Nephron progenitor cell (in vitro differentiated cells): ENCODE measurements around the gene FERMT3.

Experiments
- DNase-seq: peaks from one replicate; pipeline ENCODE4 v3.0.0; 2021
- H3K27ac Mint-ChIP-seq: 2 replicates; pipeline ENCODE4 v1.8.0; 2021; ENCODE audit warnings: mild to moderate bottlenecking, moderate library complexity, mixed read lengths
- H3K27me3 Mint-ChIP-seq: 2 replicates; pipeline ENCODE4 v1.8.0; 2021; ENCODE audit warnings: mild to moderate bottlenecking, low read depth, mixed read lengths; ENCODE audit not compliant: poor library complexity
- H3K36me3 Mint-ChIP-seq: 2 replicates; pipeline ENCODE4 v1.8.0; 2021; ENCODE audit warnings: low read depth, mixed read lengths
- H3K4me1 Mint-ChIP-seq: 2 replicates; pipeline ENCODE4 v1.8.0; 2021; ENCODE audit warnings: mixed read lengths
- H3K4me3 Mint-ChIP-seq: 2 replicates; pipeline ENCODE4 v1.8.0; 2021; ENCODE audit warnings: mild to moderate bottlenecking, moderate library complexity, mixed read lengths
- H3K9me3 Mint-ChIP-seq: 2 replicates; pipeline ENCODE4 v1.8.0; 2021; ENCODE audit warnings: mild to moderate bottlenecking, moderate library complexity, mixed read lengths
- CTCF ChIP-seq: fragments of 200-600 bp; sonication (generic); IDR thresholded peaks from 2 replicates; pipeline ENCODE4 v1.5.0; 2021; ENCODE audit warnings: antibody characterized with exemption

FERMT3 gene

GRCh38 chr11:64253043-64253442 lies 46.5 kb downstream of the FERMT3 start:
- no peak overlapping the region for H3K27ac Mint-ChIP-seq
- no peak for TF ChIP-seq CTCF
- H3K4me3 Mint-ChIP-seq = peak overlapping the region; percentile 28
- H3K4me1 Mint-ChIP-seq = peaks cover 44% of the 10 kb centered on the region
- H3K9me3 Mint-ChIP-seq = no peaks in the 10 kb centered on the region
- peaks cover 5% of the 10 kb centered on the region for H3K36me3 Mint-ChIP-seq
- H3K27me3 Mint-ChIP-seq = peaks cover 2% of the 10 kb centered on the region
- no peak for DNase-seq

GRCh38 chr11:64253481-64253880 lies 47.0 kb downstream of the FERMT3 start:
- Mint-ChIP-seq H3K27me3 (no peaks in the 10 kb centered on the region), H3K36me3 (peaks cover 5% of the 10 kb centered on the region), H3K9me3 (no peaks in the 10 kb centered on the region), H3K4me3 (peak overlapping the region; percentile 28), H3K4me1 (peaks cover 40% of the 10 kb centered on the region), H3K27ac (no peak overlapping the region)
- no peak for DNase-seq
- no peak for TF ChIP-seq CTCF

- DNase-seq = no peak
- H3K9me3 Mint-ChIP-seq = no peaks in the 10 kb centered on the region
- H3K36me3 Mint-ChIP-seq = peaks cover 7% of the 10 kb centered on the region
- no peak for TF ChIP-seq CTCF
- no peaks in the 10 kb centered on the region for H3K27me3 Mint-ChIP-seq
- H3K27ac Mint-ChIP-seq = no peak overlapping the region
- peaks cover 34% of the 10 kb centered on the region for H3K4me1 Mint-ChIP-seq
- no peak overlapping the region for H3K4me3 Mint-ChIP-seq
Observed at GRCh38 chr11:64254326-64254725, 47.8 kb downstream of the FERMT3 start.

DNA sequence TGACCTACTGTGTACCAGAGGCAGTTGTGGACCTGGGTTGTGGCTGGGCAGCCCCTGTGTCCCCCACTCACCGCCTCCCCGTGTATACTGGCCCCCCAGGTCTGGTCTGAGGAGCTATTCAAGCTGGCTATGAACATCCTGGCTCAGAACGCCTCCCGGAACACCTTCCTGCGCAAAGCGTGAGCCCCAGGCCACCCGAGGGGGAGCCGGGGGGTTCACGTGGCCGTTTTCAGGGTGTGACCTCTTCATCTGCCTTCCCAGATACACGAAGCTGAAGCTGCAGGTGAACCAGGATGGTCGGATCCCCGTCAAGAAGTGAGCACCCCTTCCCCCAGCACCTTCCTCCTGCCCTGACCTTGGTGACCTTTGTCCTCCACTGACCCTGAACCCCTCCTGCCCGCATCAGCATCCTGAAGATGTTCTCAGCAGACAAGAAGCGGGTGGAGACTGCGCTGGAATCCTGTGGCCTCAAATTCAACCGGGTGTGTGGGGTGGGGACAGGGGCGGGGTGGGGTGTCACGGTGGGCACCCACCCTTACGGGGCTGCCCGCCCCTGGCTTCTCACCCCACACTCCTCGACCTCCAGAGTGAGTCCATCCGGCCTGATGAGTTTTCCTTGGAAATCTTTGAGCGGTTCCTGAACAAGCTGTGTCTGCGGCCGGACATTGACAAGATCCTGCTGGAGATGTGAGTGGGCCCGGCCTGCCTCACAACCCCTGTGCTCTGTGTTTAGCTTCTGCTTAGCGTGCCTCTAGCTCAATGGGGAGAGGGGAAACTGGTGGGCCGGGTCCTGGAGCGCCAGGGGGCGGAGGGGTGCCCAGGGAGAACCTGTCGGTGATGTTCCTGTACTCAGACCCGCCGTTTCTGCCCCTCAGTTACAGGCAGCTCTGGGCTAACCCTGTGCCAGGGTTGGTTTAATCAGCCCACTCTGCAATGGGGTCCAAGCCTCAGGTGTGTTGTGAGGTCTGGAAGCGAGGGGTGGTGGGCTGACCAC lies 48.9 kb downstream of the FERMT3 start:
- TF ChIP-seq CTCF = no peak
- DNase-seq = no peak
- no peak overlapping the region for H3K27ac Mint-ChIP-seq

DNA sequence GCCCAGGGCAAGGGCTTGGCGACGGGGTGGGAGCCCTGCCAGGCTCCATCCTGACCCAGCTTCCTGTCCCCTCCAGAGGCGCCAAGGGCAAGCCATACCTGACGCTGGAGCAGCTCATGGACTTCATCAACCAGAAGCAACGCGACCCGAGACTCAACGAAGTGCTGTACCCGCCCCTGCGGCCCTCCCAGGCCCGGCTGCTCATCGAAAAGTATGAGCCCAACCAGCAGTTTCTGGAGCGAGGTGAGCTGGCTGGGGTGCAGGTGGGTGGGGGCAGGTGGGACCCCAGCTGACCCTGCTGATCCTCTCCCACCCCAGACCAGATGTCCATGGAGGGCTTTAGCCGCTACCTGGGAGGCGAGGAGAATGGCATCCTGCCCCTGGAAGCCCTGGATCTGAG lies 49.8 kb downstream of the FERMT3 start:
- H3K4me1 Mint-ChIP-seq = peaks cover 31% of the 10 kb centered on the region
- H3K27ac Mint-ChIP-seq = no peak overlapping the region
- DNase-seq = no peak
- H3K4me3 Mint-ChIP-seq = no peak overlapping the region
- peaks cover 17% of the 10 kb centered on the region for H3K36me3 Mint-ChIP-seq
- TF ChIP-seq CTCF = no peak
- no peaks in the 10 kb centered on the region for H3K9me3 Mint-ChIP-seq
- H3K27me3 Mint-ChIP-seq = peaks cover 2% of the 10 kb centered on the region

More for the DNA sequence above, 48.9 kb downstream of the FERMT3 start:
- Mint-ChIP-seq H3K4me3 (no peak overlapping the region), H3K9me3 (no peaks in the 10 kb centered on the region), H3K36me3 (peaks cover 17% of the 10 kb centered on the region), H3K4me1 (peaks cover 31% of the 10 kb centered on the region), H3K27me3 (peaks cover 2% of the 10 kb centered on the region)
